ENCODE data around the gene ZC3H7A. TPM values are rescaled to one million over a fixed set of nuclear protein-coding genes. Genes with fewer than 3 reads are reported as not detected.

Gene ZC3H7A
- total RNA-seq, 2 experiments from 2014 or later: 62.3 to 67.8 TPM

- H3K36me3 Mint-ChIP-seq (ENCODE audit: low read depth): peaks cover 26% of the 10 kb centered on the region
- no peaks in the 10 kb centered on the region for H3K27me3 Mint-ChIP-seq
- no peaks in the 10 kb centered on the region for H3K9me3 Mint-ChIP-seq
- ChIA-PET CTCF (interaction anchor here (0.8 to 3.7 kb wide), 7 partner anchors 12 to 212 kb away, joined by 3 to 31 read pairs (median 5); partner anchors contain the start of gene ZC3H7A), POLR2A (interaction anchor here (0.6 to 5.9 kb wide), 19 partner anchors 9 to 800 kb away, joined by 3 to 48 read pairs (median 3); partner anchors contain the start of genes RSL1D1, SNX29 and ZC3H7A)
- peak overlapping the region; percentile 95 for H3K27ac Mint-ChIP-seq
- peak overlapping the region; percentile 88 for H3K4me3 Mint-ChIP-seq
- H3K4me1 Mint-ChIP-seq (ENCODE audit: low read depth): peaks cover 37% of the 10 kb centered on the region
- no peak for TF ChIP-seq CTCF (IDR thresholded peaks at IDR 0.05)
- intact Hi-C loops (cut with micrococcal nuclease): loop anchor here (5.0 kb wide), 1 partner anchor 54 kb away; the partner anchor contains the start of gene ZC3H7A
- peak; percentile 50 for DNase-seq
- no peak for ATAC-seq
These were observed 53.6 kb downstream of the ZC3H7A start for GRCh38 chr16:11743308-11744074.

GRCh38 chr16:11742536-11743307, 54.3 kb downstream of the ZC3H7A start, which contains the start of gene TXNDC11:
TSS of gene TXNDC11 (minus strand) at chr16:11742857. CDS start at chr16:11742730, 127 bp downstream.
- CTCF ChIA-PET: interaction anchor here (1.3 to 3.7 kb wide), 5 partner anchors 11 to 211 kb away, joined by 4 to 31 read pairs (median 6); partner anchors contain the start of gene ZC3H7A
- no peaks in the 10 kb centered on the region for H3K9me3 Mint-ChIP-seq
- H3K4me3 Mint-ChIP-seq: peak within 1 kb of the TSS; percentile 88

GRCh38 chr16:11742093-11742535, 54.9 kb downstream of the ZC3H7A start:
- H3K4me1 Mint-ChIP-seq (ENCODE audit: low read depth): peaks cover 46% of the 10 kb centered on the region
- DNase-seq: peak; percentile 58
- H3K4me3 Mint-ChIP-seq: peak overlapping the region; percentile 88
- CTCF ChIA-PET: interaction anchor here (1.3 to 3.7 kb wide), 5 partner anchors 11 to 210 kb away, joined by 4 to 31 read pairs (median 6); partner anchors contain the start of gene ZC3H7A
- intact Hi-C loops (cut with micrococcal nuclease): loop anchor here (5.0 kb wide), 1 partner anchor 55 kb away; the partner anchor contains the start of gene ZC3H7A
- POLR2A ChIA-PET: interaction anchor here (0.7 to 5.9 kb wide), 12 partner anchors 9 to 159 kb away, joined by 3 to 48 read pairs (median 4); partner anchors contain the start of genes RSL1D1 and ZC3H7A
- no peak for TF ChIP-seq CTCF (IDR thresholded peaks at IDR 0.05)
- peaks cover 32% of the 10 kb centered on the region for H3K36me3 Mint-ChIP-seq (ENCODE audit: low read depth)
- peak; percentile 43 for ATAC-seq
- no peaks in the 10 kb centered on the region for H3K9me3 Mint-ChIP-seq
- peak overlapping the region; percentile 85 for H3K27ac Mint-ChIP-seq
- no peaks in the 10 kb centered on the region for H3K27me3 Mint-ChIP-seq

More at GRCh38 chr16:11742536-11743307, 54.3 kb downstream of the ZC3H7A start, which contains the start of gene TXNDC11:
- intact Hi-C loops (cut with micrococcal nuclease): loop anchor here (5.0 kb wide), 1 partner anchor 55 kb away; the partner anchor contains the start of gene ZC3H7A
- Mint-ChIP-seq H3K27ac (peak within 1 kb of the TSS; percentile 95), H3K36me3 (ENCODE audit: low read depth) (peaks cover 32% of the 10 kb centered on the region), H3K27me3 (no peaks in the 10 kb centered on the region), H3K4me1 (ENCODE audit: low read depth) (peaks cover 44% of the 10 kb centered on the region)
- POLR2A ChIA-PET: interaction anchor here (0.7 to 5.9 kb wide), 18 partner anchors 9 to 234 kb away, joined by 3 to 48 read pairs (median 4); partner anchors contain the start of genes RSL1D1, SNX29 and ZC3H7A
- DNase-seq (peak; percentile 99), ATAC-seq (peak; percentile 95)
- TF ChIP-seq CTCF (IDR thresholded peaks at IDR 0.05): no peak

GRCh38 chr16:11740567-11740966, 56.5 kb downstream of the ZC3H7A start:
- no peak for ATAC-seq
- POLR2A ChIA-PET: interaction anchor here (0.6 to 5.9 kb wide), 4 partner anchors 29 to 107 kb away, joined by 3 to 48 read pairs (median 4); partner anchors contain the start of gene ZC3H7A
- CTCF ChIA-PET: interaction anchor here (0.8 to 1.2 kb wide), 2 partner anchors 19 to 25 kb away, joined by 3 to 4 read pairs; no protein-coding TSS in a partner anchor
- no peak for TF ChIP-seq CTCF (IDR thresholded peaks at IDR 0.05)
- Mint-ChIP-seq H3K27me3 (no peaks in the 10 kb centered on the region), H3K27ac (peak overlapping the region; percentile 63), H3K36me3 (ENCODE audit: low read depth) (peaks cover 40% of the 10 kb centered on the region), H3K4me3 (peak overlapping the region; percentile 88), H3K9me3 (no peaks in the 10 kb centered on the region), H3K4me1 (ENCODE audit: low read depth) (peaks cover 51% of the 10 kb centered on the region)
- intact Hi-C loops (cut with micrococcal nuclease): loop anchor here (5.0 kb wide), 1 partner anchor 57 kb away; the partner anchor contains the start of gene ZC3H7A
- DNase-seq: no peak
